GM12892 (cell line): Measurements from ENCODE around the gene APPBP2.

ENCODE experiments used
- POLR2A ChIP-seq: IDR thresholded peaks from 2 replicates; pipeline ENCODE4 v1.6.1; 2011; ENCODE audit warnings: low read depth, low read length, control low read depth
- POLR2AphosphoS5 ChIP-seq: IDR thresholded peaks from 2 replicates; pipeline ENCODE4 v1.6.1; 2011; ENCODE audit warnings: low read depth, low read length, control low read depth

DNA sequence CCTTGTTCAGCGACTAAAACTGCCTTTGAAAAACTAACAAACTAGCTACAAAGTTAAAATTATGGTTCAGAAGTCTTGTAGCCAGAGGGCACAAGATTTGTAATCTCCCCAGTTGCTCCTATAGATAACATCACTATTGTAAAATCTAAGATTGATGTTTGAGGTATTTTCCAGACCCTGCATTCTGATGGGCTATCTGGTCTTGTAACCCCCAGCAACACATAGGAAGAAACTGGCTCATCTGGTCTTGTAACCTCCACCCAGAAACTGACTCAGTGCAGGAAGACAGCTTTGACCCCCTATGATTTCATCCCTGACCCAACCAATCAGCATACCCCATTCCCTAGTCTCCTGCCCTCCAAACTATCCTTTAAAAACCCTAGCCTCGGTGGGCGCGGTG, 116.0 kb downstream of the APPBP2 start:
- TF ChIP-seq POLR2AphosphoS5: no peak
- TF ChIP-seq POLR2A: no peak
